ENCODE data around the gene CLEC19A.

DNA sequence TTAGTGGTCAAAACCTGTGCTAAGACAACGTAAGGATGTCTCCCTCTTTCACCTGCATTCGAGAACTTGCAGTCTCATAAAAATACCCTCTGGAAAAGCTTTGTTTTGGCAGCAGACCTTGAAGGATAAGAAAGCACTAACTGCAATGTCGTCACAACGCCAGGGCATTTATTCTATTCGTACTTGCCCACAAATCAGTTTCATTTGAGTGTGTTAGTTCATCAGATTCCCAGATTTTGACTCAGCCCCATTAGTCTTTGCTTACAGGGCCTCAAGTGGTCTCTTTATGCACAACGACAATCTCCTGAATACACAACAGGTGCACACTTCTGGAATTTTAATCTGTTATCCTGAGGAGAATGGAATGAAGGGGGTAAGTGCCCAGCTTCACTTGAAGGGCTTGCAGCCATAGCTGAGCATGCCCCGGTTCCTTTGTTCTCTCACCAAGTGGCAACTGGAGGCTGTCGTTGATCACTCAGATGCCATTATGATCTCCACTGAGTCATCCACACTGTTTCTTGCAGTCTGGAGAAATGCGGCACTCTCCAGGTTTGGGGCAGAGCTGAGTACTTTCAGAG is 58.8 kb downstream of the CLEC19A start:
- no peak for TF ChIP-seq TAF1 (IDR thresholded peaks at IDR 0.05; ENCODE audit: borderline replicate concordance, insufficient read depth, low read length)
- TF ChIP-seq POLR2AphosphoS5 (IDR thresholded peaks at IDR 0.05; ENCODE audit: low read depth, low read length), result no peak
- TF ChIP-seq FOXP2 (optimal IDR thresholded peaks at IDR 0.05; ENCODE audit: borderline replicate concordance, extremely low read depth, extremely low read length, insufficient read depth), result no peak
- TF ChIP-seq SIN3A (IDR thresholded peaks at IDR 0.05; ENCODE audit: borderline replicate concordance, insufficient read depth, low read length), result no peak
- TF ChIP-seq, protein P1, sequence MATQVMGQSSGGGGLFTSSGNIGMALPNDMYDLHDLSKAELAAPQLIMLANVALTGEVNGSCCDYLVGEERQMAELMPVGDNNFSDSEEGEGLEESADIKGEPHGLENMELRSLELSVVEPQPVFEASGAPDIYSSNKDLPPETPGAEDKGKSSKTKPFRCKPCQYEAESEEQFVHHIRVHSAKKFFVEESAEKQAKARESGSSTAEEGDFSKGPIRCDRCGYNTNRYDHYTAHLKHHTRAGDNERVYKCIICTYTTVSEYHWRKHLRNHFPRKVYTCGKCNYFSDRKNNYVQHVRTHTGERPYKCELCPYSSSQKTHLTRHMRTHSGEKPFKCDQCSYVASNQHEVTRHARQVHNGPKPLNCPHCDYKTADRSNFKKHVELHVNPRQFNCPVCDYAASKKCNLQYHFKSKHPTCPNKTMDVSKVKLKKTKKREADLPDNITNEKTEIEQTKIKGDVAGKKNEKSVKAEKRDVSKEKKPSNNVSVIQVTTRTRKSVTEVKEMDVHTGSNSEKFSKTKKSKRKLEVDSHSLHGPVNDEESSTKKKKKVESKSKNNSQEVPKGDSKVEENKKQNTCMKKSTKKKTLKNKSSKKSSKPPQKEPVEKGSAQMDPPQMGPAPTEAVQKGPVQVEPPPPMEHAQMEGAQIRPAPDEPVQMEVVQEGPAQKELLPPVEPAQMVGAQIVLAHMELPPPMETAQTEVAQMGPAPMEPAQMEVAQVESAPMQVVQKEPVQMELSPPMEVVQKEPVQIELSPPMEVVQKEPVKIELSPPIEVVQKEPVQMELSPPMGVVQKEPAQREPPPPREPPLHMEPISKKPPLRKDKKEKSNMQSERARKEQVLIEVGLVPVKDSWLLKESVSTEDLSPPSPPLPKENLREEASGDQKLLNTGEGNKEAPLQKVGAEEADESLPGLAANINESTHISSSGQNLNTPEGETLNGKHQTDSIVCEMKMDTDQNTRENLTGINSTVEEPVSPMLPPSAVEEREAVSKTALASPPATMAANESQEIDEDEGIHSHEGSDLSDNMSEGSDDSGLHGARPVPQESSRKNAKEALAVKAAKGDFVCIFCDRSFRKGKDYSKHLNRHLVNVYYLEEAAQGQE (IDR thresholded peaks at IDR 0.05; ENCODE audit: insufficient read depth in 1 of 2, low read depth in 2 of 2, low read length in 2 of 2), result no peak
